GM18870 (cell line): ENCODE measurements around the gene MAP4K4.
A peak's percentile ranks its signal among the peaks of the same experiment; 100 is the strongest.
"Not testable (repeated sequence)": the region's sequence is repeated elsewhere in the genome, so short reads cannot be mapped to it uniquely, and the experiment has no call there.

Experiments
- ATAC-seq: cut with Tn5 transposase; IDR thresholded peaks from one replicate; pipeline ENCODE4 v1.9.1; 2021; ENCODE audit warnings: moderate library complexity; ENCODE audit not compliant: unreplicated experiment

The MAP4K4 gene

GRCh38 chr2:101741775-101742520 is 44.4 kb downstream of the MAP4K4 start:
- ATAC-seq: no peak

GRCh38 chr2:101742547-101742946 is 45.0 kb downstream of the MAP4K4 start:
- no peak for ATAC-seq

GRCh38 chr2:101743288-101743687 is 45.8 kb downstream of the MAP4K4 start:
- no peak for ATAC-seq

GRCh38 chr2:101744832-101745231 is 47.3 kb downstream of the MAP4K4 start:
- ATAC-seq: no peak

GRCh38 chr2:101745711-101746694 is 48.5 kb downstream of the MAP4K4 start:
- ATAC-seq: no peak

GRCh38 chr2:101748000-101748399 is 50.5 kb downstream of the MAP4K4 start:
- ATAC-seq: no peak

- not testable (repeated sequence) for ATAC-seq
Measured at GRCh38 chr2:101748462-101748861, 51.0 kb downstream of the MAP4K4 start.

- no peak for ATAC-seq
Measured at GRCh38 chr2:101750688-101751087, 53.2 kb downstream of the MAP4K4 start.

GRCh38 chr2:101751276-101751815 is 53.8 kb downstream of the MAP4K4 start:
- ATAC-seq: no peak

- peak; percentile 82 for ATAC-seq
Measured at GRCh38 chr2:101751875-101752619, 54.5 kb downstream of the MAP4K4 start.

- no peak for ATAC-seq
Measured at GRCh38 chr2:101752716-101753616, 55.5 kb downstream of the MAP4K4 start.

GRCh38 chr2:101753720-101754490 is 56.4 kb downstream of the MAP4K4 start:
- peak; percentile 29 for ATAC-seq

- no peak for ATAC-seq
Measured at GRCh38 chr2:101754618-101755017, 57.1 kb downstream of the MAP4K4 start.

GRCh38 chr2:101756266-101756665 is 58.8 kb downstream of the MAP4K4 start:
- ATAC-seq: no peak

GRCh38 chr2:101758001-101758400 is 60.5 kb downstream of the MAP4K4 start:
- peak; percentile 50 for ATAC-seq

- ATAC-seq: no peak
Measured at GRCh38 chr2:101759162-101759561, 61.7 kb downstream of the MAP4K4 start.

GRCh38 chr2:101762451-101763171 is 65.1 kb downstream of the MAP4K4 start:
- no peak for ATAC-seq
